ENCODE data around the gene ILF2.
"Not testable (repeated sequence)": the region's sequence is repeated elsewhere in the genome, so short reads cannot be mapped to it uniquely, and the experiment has no call there.

Gene ILF2

GRCh38 chr1:153670859-153671627 lies at the start of gene ILF2:
TSS of gene ILF2 (minus strand) at chr1:153670993. CDS start at chr1:153670922, 71 bp downstream.
- DNase-seq (ENCODE audit: low read depth, low spot score) = peak; percentile 99

GRCh38 chr1:153717330-153717729 lies 46.5 kb upstream of the ILF2 start:
- DNase-seq (ENCODE audit: low read depth, low spot score) = no peak

GRCh38 chr1:153716211-153716610 lies 45.4 kb upstream of the ILF2 start:
- not testable (repeated sequence) for DNase-seq (ENCODE audit: low read depth, low spot score)

GRCh38 chr1:153711026-153711425 lies 40.2 kb upstream of the ILF2 start:
- DNase-seq (ENCODE audit: low read depth, low spot score) = no peak

- no peak for DNase-seq (ENCODE audit: low read depth, low spot score)
These were observed 34.7 kb upstream of the ILF2 start for GRCh38 chr1:153705484-153705883.

GRCh38 chr1:153699768-153700167 lies 29.0 kb upstream of the ILF2 start:
- DNase-seq (ENCODE audit: low read depth, low spot score) = no peak

GRCh38 chr1:153698923-153699714 lies 28.3 kb upstream of the ILF2 start:
- no peak for DNase-seq (ENCODE audit: low read depth, low spot score)

GRCh38 chr1:153698020-153698922 lies 27.5 kb upstream of the ILF2 start:
- DNase-seq (ENCODE audit: low read depth, low spot score) = no peak

GRCh38 chr1:153697191-153698019 lies 26.6 kb upstream of the ILF2 start:
- DNase-seq (ENCODE audit: low read depth, low spot score) = no peak

- no peak for DNase-seq (ENCODE audit: low read depth, low spot score)
These were observed 25.9 kb upstream of the ILF2 start for GRCh38 chr1:153696741-153697140.

- no peak for DNase-seq (ENCODE audit: low read depth, low spot score)
These were observed 22.7 kb upstream of the ILF2 start for GRCh38 chr1:153693466-153693865.

- DNase-seq (ENCODE audit: low read depth, low spot score) = no peak
These were observed 18.0 kb upstream of the ILF2 start for GRCh38 chr1:153688736-153689328.

GRCh38 chr1:153688276-153688675 lies 17.5 kb upstream of the ILF2 start:
- no peak for DNase-seq (ENCODE audit: low read depth, low spot score)

- DNase-seq (ENCODE audit: low read depth, low spot score) = no peak
These were observed 16.7 kb upstream of the ILF2 start for GRCh38 chr1:153687346-153688125.

GRCh38 chr1:153685544-153686340 lies 14.9 kb upstream of the ILF2 start:
- DNase-seq (ENCODE audit: low read depth, low spot score) = no peak

- DNase-seq (ENCODE audit: low read depth, low spot score) = no peak
These were observed 14.1 kb upstream of the ILF2 start for GRCh38 chr1:153684892-153685291.

- no peak for DNase-seq (ENCODE audit: low read depth, low spot score)
These were observed 13.1 kb upstream of the ILF2 start for GRCh38 chr1:153683854-153684253.

- no peak for DNase-seq (ENCODE audit: low read depth, low spot score)
These were observed 11.9 kb upstream of the ILF2 start for GRCh38 chr1:153682730-153683129.

- DNase-seq (ENCODE audit: low read depth, low spot score) = no peak
These were observed 9.3 kb upstream of the ILF2 start for GRCh38 chr1:153680120-153680403.

Data from iPS DF 19.7 (cell line).